Progenitor cell of endocrine pancreas (in vitro differentiated cells): ENCODE measurements around the gene VPS35L. TPM values are rescaled to one million over a fixed set of nuclear protein-coding genes. Genes with fewer than 3 reads are reported as not detected.
A peak's percentile ranks its signal among the peaks of the same experiment; 100 is the strongest.

ENCODE experiments used
- DNase-seq: peaks from one replicate; pipeline ENCODE4 v3.0.0; 2021; ENCODE audit warnings: low spot score; ENCODE audit not compliant: unreplicated experiment
- H3K27ac Mint-ChIP-seq: 2 replicates; pipeline ENCODE4 v1.8.0; 2021; ENCODE audit warnings: mild to moderate bottlenecking, moderate library complexity, mixed read lengths
- H3K27me3 Mint-ChIP-seq: 2 replicates; pipeline ENCODE4 v1.8.0; 2021; ENCODE audit warnings: mixed read lengths
- H3K36me3 Mint-ChIP-seq: 2 replicates; pipeline ENCODE4 v1.8.0; 2022; ENCODE audit warnings: mixed read lengths; ENCODE audit not compliant: insufficient read depth
- H3K4me1 Mint-ChIP-seq: 2 replicates; pipeline ENCODE4 v1.8.0; 2021; ENCODE audit warnings: low read depth, mixed read lengths
- H3K4me3 Mint-ChIP-seq: 2 replicates; pipeline ENCODE4 v1.8.0; 2021; ENCODE audit warnings: low read depth, mild to moderate bottlenecking, moderate library complexity, mixed read lengths
- H3K9me3 Mint-ChIP-seq: 2 replicates; pipeline ENCODE4 v1.8.0; 2021; ENCODE audit warnings: low read depth, mixed read lengths
- CTCF ChIP-seq: fragments of 200-600 bp; sonication (generic); IDR thresholded peaks from one replicate; pipeline ENCODE4 v1.5.0; 2021; ENCODE audit warnings: antibody characterized with exemption, mild to moderate bottlenecking; ENCODE audit not compliant: unreplicated experiment
- total RNA-seq: library from RNA; stranded (reverse); gene quantifications from 2 replicates; pipeline ENCODE4 v1.2.1, GENCODE V29; 2021

VPS35L gene
- total RNA-seq, 1 donor from 2014 or later: 88.4 TPM

GRCh38 chr16:19524356-19524615 lies 31.2 kb upstream of the VPS35L start:
- Mint-ChIP-seq H3K9me3 (no peaks in the 10 kb centered on the region), H3K27me3 (no peaks in the 10 kb centered on the region), H3K4me1 (peaks cover 33% of the 10 kb centered on the region), H3K4me3 (peak overlapping the region; percentile 98), H3K36me3 (peaks cover 2% of the 10 kb centered on the region), H3K27ac (peak overlapping the region; percentile 95)
- DNase-seq: no peak
- no peak for TF ChIP-seq CTCF

GRCh38 chr16:19524616-19525384 lies 30.7 kb upstream of the VPS35L start:
- H3K4me3 Mint-ChIP-seq: peak overlapping the region; percentile 98
- peaks cover 2% of the 10 kb centered on the region for H3K36me3 Mint-ChIP-seq
- DNase-seq: no peak
- TF ChIP-seq CTCF: no peak
- H3K27ac Mint-ChIP-seq: peak overlapping the region; percentile 95
- H3K4me1 Mint-ChIP-seq: peaks cover 31% of the 10 kb centered on the region
- H3K27me3 Mint-ChIP-seq: no peaks in the 10 kb centered on the region
- H3K9me3 Mint-ChIP-seq: no peaks in the 10 kb centered on the region

GRCh38 chr16:19525385-19525723 lies 30.1 kb upstream of the VPS35L start:
- H3K27me3 Mint-ChIP-seq: no peaks in the 10 kb centered on the region
- no peaks in the 10 kb centered on the region for H3K9me3 Mint-ChIP-seq
- H3K27ac Mint-ChIP-seq: peak overlapping the region; percentile 95
- H3K4me1 Mint-ChIP-seq: peaks cover 28% of the 10 kb centered on the region
- no peak for DNase-seq
- peaks cover 2% of the 10 kb centered on the region for H3K36me3 Mint-ChIP-seq
- TF ChIP-seq CTCF: no peak
- H3K4me3 Mint-ChIP-seq: peak overlapping the region; percentile 98

- no peak overlapping the region for H3K27ac Mint-ChIP-seq
- TF ChIP-seq CTCF: no peak
Measured at GRCh38 chr16:19527161-19527560, 28.3 kb upstream of the VPS35L start.

GRCh38 chr16:19528666-19529065 lies 26.8 kb upstream of the VPS35L start:
- Mint-ChIP-seq H3K27ac (no peak overlapping the region), H3K27me3 (no peaks in the 10 kb centered on the region), H3K9me3 (no peaks in the 10 kb centered on the region)

More at GRCh38 chr16:19527161-19527560, 28.3 kb upstream of the VPS35L start:
- H3K4me1 Mint-ChIP-seq: peaks cover 18% of the 10 kb centered on the region
- DNase-seq: no peak
- H3K9me3 Mint-ChIP-seq: no peaks in the 10 kb centered on the region
- no peak overlapping the region for H3K4me3 Mint-ChIP-seq
- H3K27me3 Mint-ChIP-seq: no peaks in the 10 kb centered on the region
- peaks cover 4% of the 10 kb centered on the region for H3K36me3 Mint-ChIP-seq

More at GRCh38 chr16:19528666-19529065, 26.8 kb upstream of the VPS35L start:
- H3K4me3 Mint-ChIP-seq: no peak overlapping the region
- H3K4me1 Mint-ChIP-seq: peaks cover 12% of the 10 kb centered on the region
- no peak for TF ChIP-seq CTCF
- peaks cover 7% of the 10 kb centered on the region for H3K36me3 Mint-ChIP-seq
- no peak for DNase-seq
